KMS-11 (cell line): Measurements from ENCODE around the gene METTL26.

Experiments
- H2AFZ ChIP-seq: fragments of 200-600 bp; sonication (generic); 2 replicates; pipeline ENCODE4 v1.6.1; 2016; ENCODE audit warnings: antibody characterized with exemption, mixed run types, low read depth
- H3K27ac ChIP-seq: fragments of 200-600 bp; sonication (generic); 2 replicates; pipeline ENCODE4 v1.6.1; 2016; ENCODE audit warnings: mild to moderate bottlenecking, mixed run types
- H3K27me3 ChIP-seq: fragments of 200-600 bp; sonication (generic); 2 replicates; pipeline ENCODE4 v1.6.1; 2017; ENCODE audit warnings: mild to moderate bottlenecking, low read depth, mixed run types, moderate library complexity; ENCODE audit not compliant: insufficient read depth
- H3K36me3 ChIP-seq: fragments of 200-600 bp; sonication (generic); 2 replicates; pipeline ENCODE4 v1.6.1; 2017; ENCODE audit warnings: mild to moderate bottlenecking, mixed run types; ENCODE audit not compliant: insufficient read depth
- H3K4me1 ChIP-seq: fragments of 200-600 bp; sonication (generic); 2 replicates; pipeline ENCODE4 v1.6.1; 2016; ENCODE audit warnings: mild to moderate bottlenecking, low read depth, mixed run types; ENCODE audit not compliant: poor library complexity, severe bottlenecking
- H3K4me2 ChIP-seq: fragments of 200-600 bp; sonication (generic); 2 replicates; pipeline ENCODE4 v1.7.0; 2016; ENCODE audit warnings: mild to moderate bottlenecking, mixed run types
- H3K4me3 ChIP-seq: fragments of 200-600 bp; sonication (generic); IDR thresholded peaks from 2 replicates; pipeline ENCODE4 v1.6.1; 2017; ENCODE audit warnings: low read depth, low read length, mixed read lengths; ENCODE audit not compliant: insufficient read depth
- H3K79me2 ChIP-seq: fragments of 200-600 bp; sonication (generic); 2 replicates; pipeline ENCODE4 v1.6.1; 2016; ENCODE audit warnings: low read depth, mixed run types; ENCODE audit not compliant: insufficient read depth
- H3K9ac ChIP-seq: fragments of 200-600 bp; sonication (generic); 2 replicates; pipeline ENCODE4 v1.6.1; 2016; ENCODE audit warnings: mild to moderate bottlenecking, mixed run types
- H4K20me1 ChIP-seq: fragments of 200-600 bp; sonication (generic); 2 replicates; pipeline ENCODE4 v1.6.1; 2016; ENCODE audit warnings: mild to moderate bottlenecking, mixed run types; ENCODE audit not compliant: insufficient read depth
- TF ChIP-seq, protein P1 (sequence below): fragments of 200-600 bp; sonication (generic); conservative IDR thresholded peaks from 2 replicates; pipeline ENCODE4 v1.6.1; 2017; ENCODE audit warnings: low read depth, mild to moderate bottlenecking, antibody characterized with exemption, low read length, moderate library complexity, mixed read lengths

The METTL26 gene

DNA sequence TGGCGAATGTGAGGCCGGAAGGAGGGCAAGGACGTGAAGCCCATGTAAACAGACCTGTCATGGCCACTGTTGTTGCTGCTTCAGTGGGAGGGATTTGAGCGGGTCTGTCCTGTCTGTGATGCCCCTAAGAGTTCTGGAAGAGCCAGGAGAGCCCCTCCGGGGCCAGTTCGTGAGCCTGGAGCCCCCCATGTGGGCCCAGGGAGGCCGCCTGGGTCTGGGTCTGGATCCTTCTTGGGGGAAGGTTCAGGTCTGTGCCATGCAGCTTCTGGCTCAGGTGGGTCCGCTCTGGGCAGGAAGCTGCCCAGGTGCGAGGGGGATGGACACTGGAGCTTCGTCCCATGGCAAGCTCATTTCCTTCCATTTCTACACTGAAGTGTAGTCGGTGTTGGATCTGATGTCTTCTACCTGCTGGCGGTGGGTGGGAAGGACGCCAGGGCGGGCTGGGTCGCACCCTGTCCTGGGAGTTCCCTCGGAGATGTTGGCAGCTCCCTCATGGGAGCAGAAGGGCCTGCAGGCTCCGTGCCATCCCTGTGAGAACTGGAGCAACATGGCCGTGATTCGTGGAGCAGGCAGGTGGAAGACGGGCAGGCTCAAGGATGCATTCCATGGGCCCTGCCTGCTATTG, 16.5 kb downstream of the METTL26 start:
- Histone ChIP-seq H4K20me1 (no peaks in the 10 kb centered on the region), H3K4me1 (no peaks in the 10 kb centered on the region), H2AFZ (no peak overlapping the region), H3K79me2 (peaks cover 3% of the 10 kb centered on the region; the same call in 1 of the 2 replicates), H3K9ac (no peak overlapping the region), H3K4me2 (no peak overlapping the region), H3K27ac (no peak overlapping the region), H3K4me3 (no peak overlapping the region), H3K27me3 (no peaks in the 10 kb centered on the region), H3K36me3 (no peaks in the 10 kb centered on the region)
- TF ChIP-seq, protein P1, sequence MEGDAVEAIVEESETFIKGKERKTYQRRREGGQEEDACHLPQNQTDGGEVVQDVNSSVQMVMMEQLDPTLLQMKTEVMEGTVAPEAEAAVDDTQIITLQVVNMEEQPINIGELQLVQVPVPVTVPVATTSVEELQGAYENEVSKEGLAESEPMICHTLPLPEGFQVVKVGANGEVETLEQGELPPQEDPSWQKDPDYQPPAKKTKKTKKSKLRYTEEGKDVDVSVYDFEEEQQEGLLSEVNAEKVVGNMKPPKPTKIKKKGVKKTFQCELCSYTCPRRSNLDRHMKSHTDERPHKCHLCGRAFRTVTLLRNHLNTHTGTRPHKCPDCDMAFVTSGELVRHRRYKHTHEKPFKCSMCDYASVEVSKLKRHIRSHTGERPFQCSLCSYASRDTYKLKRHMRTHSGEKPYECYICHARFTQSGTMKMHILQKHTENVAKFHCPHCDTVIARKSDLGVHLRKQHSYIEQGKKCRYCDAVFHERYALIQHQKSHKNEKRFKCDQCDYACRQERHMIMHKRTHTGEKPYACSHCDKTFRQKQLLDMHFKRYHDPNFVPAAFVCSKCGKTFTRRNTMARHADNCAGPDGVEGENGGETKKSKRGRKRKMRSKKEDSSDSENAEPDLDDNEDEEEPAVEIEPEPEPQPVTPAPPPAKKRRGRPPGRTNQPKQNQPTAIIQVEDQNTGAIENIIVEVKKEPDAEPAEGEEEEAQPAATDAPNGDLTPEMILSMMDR: no peak

DNA sequence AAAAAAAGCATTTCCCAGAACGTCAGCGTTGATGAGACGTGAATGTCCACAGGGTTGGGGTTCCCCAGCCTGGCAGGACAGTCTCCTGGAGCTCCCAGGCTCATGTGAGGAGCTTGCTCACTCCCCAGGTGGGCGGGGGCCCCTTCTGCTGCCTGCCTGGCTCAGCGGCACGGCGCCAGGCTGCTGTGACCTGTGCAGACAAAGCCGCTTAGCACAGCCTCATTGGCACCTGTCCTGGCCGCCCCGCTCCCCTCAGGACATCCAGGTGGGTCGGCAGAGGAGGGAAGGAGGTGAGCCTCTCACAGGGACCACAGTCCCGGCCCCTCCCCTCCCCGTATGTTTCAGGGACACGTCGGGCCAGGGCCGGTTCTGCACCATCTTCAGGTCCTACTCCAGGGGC, 18.2 kb downstream of the METTL26 start:
- no peak overlapping the region for H3K4me2 ChIP-seq
- H3K27ac ChIP-seq: no peak overlapping the region

DNA sequence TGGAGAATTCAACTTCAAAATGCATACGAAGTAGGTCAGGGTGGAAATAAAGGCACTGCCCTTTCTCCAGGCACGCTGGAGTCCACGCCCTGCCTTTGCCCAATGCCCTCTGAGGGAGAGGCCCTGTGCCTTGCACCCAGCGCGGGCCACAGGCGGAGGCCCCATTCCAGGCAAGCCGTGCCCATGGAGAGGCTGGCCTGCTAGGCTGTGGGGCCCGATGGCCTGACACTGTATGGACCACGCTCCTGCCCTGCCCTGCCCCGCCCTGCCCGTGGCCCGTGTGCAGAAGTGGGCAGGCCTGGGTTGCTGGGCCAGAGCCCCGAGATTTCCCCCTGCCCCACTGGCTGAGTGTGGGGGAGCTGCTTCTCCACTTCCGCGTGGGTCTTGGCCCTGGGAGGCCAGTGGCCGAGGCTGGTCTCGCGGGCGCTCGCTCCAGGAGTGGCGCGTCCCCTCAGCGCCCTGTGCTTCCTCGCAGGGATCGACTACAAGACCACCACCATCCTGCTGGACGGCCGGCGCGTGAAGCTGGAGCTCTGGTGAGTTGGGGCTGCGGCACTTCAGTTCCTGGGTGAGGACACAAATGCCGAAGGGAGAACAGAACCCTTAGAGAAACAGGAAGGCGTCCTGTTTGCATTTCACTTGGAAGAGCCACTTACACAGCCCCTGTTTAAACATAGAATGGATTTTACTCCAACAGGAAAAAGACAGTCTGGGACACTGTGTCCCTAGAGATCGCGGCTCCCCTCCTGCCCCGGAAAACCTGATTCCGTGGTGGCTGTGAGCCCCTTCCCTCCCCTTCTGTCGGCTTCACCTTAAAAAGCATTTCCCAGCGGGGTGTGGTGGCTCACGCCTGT, 19.1 kb downstream of the METTL26 start:
- Histone ChIP-seq H3K27ac (no peak overlapping the region), H3K4me1 (no peaks in the 10 kb centered on the region), H3K9ac (no peak overlapping the region), H3K79me2 (peaks cover 3% of the 10 kb centered on the region; the same call in 1 of the 2 replicates), H3K4me3 (no peak overlapping the region), H3K36me3 (no peaks in the 10 kb centered on the region), H3K4me2 (no peak overlapping the region), H2AFZ (no peak overlapping the region), H3K27me3 (no peaks in the 10 kb centered on the region), H4K20me1 (no peaks in the 10 kb centered on the region)
- TF ChIP-seq, protein P1: no peak

More for the DNA sequence above, 18.2 kb downstream of the METTL26 start:
- TF ChIP-seq, protein P1: no peak
- Histone ChIP-seq H4K20me1 (no peaks in the 10 kb centered on the region), H3K79me2 (peaks cover 3% of the 10 kb centered on the region; the same call in 1 of the 2 replicates), H3K27me3 (no peaks in the 10 kb centered on the region), H3K4me1 (no peaks in the 10 kb centered on the region), H3K4me3 (no peak overlapping the region), H2AFZ (no peak overlapping the region), H3K36me3 (no peaks in the 10 kb centered on the region), H3K9ac (no peak overlapping the region)

DNA sequence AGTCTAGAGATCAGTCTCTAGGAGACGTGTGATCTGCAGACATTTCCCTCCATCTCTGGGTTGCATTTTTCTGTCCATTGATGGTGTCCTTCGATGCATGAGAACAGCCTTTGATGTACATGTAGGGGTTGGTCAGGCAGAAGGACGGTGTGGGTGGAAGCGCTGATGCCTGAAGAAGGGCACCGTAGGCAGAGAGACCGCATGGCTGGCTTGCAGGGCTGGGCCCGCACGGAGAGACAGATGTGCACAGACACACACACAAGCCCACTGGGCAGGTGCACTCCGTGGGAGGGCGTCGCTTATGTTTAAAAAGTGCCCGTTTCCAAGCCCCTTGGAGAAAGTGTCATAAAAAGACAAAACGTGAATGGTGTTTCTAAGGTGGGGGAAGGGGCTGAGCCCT, 21.0 kb downstream of the METTL26 start:
- TF ChIP-seq, protein P1: no peak
- no peaks in the 10 kb centered on the region for H3K27me3 ChIP-seq
- no peaks in the 10 kb centered on the region for H3K36me3 ChIP-seq
- H3K9ac ChIP-seq: no peak overlapping the region
- H3K79me2 ChIP-seq: peaks cover 3% of the 10 kb centered on the region; the same call in 1 of the 2 replicates
- no peak overlapping the region for H2AFZ ChIP-seq
- H3K4me1 ChIP-seq: no peaks in the 10 kb centered on the region
- no peak overlapping the region for H3K4me2 ChIP-seq
- no peak overlapping the region for H3K27ac ChIP-seq
- no peaks in the 10 kb centered on the region for H4K20me1 ChIP-seq
- no peak overlapping the region for H3K4me3 ChIP-seq
